ENCODE results near the gene ARID4A.
A peak's percentile ranks its signal among the peaks of the same experiment; 100 is the strongest.

Gene ARID4A

DNA sequence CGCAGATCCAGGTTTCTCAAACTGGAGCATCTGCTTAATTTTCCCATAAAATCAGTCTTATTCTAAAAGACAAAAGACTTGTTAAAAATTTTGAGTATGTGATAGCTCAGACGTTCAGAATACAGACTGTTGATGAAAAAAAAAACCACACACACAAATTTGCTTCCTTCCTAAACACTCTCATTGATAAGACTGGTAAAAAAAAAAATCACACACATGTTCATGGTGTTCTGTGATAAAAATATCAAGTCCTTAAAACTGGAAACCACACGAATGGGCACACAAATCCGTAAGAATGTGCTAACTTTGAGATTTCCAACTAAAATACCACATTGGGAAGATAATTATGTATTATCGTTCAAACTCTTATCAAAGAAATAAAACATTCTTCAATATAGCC, 6.7 kb upstream of the ARID4A start:
- no peak for DNase-seq (ENCODE audit: low spot score)
- in situ Hi-C loops (cut with MboI; ENCODE audit: low sequenced_read_pairs, unreplicated experiment): no loop called here
- TF ChIP-seq, protein P1, sequence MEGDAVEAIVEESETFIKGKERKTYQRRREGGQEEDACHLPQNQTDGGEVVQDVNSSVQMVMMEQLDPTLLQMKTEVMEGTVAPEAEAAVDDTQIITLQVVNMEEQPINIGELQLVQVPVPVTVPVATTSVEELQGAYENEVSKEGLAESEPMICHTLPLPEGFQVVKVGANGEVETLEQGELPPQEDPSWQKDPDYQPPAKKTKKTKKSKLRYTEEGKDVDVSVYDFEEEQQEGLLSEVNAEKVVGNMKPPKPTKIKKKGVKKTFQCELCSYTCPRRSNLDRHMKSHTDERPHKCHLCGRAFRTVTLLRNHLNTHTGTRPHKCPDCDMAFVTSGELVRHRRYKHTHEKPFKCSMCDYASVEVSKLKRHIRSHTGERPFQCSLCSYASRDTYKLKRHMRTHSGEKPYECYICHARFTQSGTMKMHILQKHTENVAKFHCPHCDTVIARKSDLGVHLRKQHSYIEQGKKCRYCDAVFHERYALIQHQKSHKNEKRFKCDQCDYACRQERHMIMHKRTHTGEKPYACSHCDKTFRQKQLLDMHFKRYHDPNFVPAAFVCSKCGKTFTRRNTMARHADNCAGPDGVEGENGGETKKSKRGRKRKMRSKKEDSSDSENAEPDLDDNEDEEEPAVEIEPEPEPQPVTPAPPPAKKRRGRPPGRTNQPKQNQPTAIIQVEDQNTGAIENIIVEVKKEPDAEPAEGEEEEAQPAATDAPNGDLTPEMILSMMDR (IDR thresholded peaks at IDR 0.05; ENCODE audit: borderline replicate concordance, control extremely low read depth, extremely low read depth, insufficient read depth, missing control alignments): no peak

DNA sequence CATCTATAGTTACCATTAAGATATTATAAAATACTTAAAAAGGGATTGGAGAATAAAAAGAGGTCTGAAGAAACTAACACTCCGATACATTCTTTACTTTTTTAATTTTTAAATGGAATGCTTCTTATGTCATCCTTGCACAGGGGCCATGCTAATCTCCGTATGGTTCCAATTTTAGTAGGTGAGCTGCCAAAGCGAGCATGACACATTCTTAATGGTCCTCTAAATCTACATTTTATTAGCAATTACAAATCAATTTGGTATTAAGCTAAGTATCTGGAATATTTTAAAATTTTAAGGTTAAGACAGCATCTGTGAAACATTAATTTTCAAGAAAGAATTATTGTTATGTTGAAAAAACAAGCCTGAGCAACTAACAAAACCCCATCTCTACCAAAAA, 6.2 kb upstream of the ARID4A start:
- in situ Hi-C loops (cut with MboI; ENCODE audit: low sequenced_read_pairs, unreplicated experiment): no loop called here
- TF ChIP-seq, protein P1 (IDR thresholded peaks at IDR 0.05; ENCODE audit: borderline replicate concordance, control extremely low read depth, extremely low read depth, insufficient read depth, missing control alignments): no peak
- DNase-seq (ENCODE audit: low spot score): no peak

DNA sequence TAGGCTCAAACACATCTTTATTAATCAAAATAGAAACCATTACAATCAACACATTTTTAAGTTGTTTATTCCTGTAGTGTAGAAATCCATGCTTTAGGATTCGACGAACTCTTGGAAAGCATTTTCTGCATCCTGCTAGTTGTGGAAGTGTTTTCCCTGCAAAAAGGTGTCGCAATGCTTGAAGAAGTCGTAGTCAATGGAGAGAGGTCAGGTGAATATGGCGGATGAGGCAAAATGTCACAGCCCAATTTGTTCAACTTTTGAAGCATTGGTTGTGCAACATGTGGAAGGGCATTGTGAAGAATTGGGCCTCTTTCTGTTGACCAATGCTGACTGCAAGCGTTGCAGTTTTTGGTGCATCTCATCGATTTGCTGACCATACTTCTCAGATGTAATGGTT, 4.2 kb upstream of the ARID4A start:
- in situ Hi-C loops (cut with MboI; ENCODE audit: low sequenced_read_pairs, unreplicated experiment): no loop called here
- no peak for DNase-seq (ENCODE audit: low spot score)
- TF ChIP-seq, protein P1 (IDR thresholded peaks at IDR 0.05; ENCODE audit: borderline replicate concordance, control extremely low read depth, extremely low read depth, insufficient read depth, missing control alignments): no peak

GRCh38 chr14:58296726-58297125, 1.6 kb upstream of the ARID4A start:
- in situ Hi-C loops (cut with MboI; ENCODE audit: low sequenced_read_pairs, unreplicated experiment): no loop called here
- TF ChIP-seq, protein P1 (IDR thresholded peaks at IDR 0.05; ENCODE audit: borderline replicate concordance, control extremely low read depth, extremely low read depth, insufficient read depth, missing control alignments): no peak
- DNase-seq (ENCODE audit: low spot score): no peak

DNA sequence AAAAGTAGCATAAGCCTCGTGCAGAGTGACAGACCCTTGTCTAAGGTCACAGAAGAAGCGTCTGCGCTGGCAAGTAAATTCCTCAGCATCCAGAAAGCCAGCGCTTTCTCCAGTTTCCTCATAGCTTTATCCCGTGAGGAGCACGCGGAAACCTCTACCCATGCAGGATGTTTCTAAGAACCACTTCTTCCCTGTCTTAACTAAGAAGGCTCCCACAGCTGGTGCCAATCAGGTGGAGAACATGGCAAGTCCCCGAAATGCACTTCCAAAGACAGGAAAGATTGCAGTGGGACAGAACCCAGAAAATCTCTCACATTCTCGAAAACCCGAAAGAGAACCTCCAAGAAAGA, 968 bp upstream of the ARID4A start:
- in situ Hi-C loops (cut with MboI; ENCODE audit: low sequenced_read_pairs, unreplicated experiment): no loop called here
- TF ChIP-seq, protein P1 (IDR thresholded peaks at IDR 0.05; ENCODE audit: borderline replicate concordance, control extremely low read depth, extremely low read depth, insufficient read depth, missing control alignments): no peak

DNA sequence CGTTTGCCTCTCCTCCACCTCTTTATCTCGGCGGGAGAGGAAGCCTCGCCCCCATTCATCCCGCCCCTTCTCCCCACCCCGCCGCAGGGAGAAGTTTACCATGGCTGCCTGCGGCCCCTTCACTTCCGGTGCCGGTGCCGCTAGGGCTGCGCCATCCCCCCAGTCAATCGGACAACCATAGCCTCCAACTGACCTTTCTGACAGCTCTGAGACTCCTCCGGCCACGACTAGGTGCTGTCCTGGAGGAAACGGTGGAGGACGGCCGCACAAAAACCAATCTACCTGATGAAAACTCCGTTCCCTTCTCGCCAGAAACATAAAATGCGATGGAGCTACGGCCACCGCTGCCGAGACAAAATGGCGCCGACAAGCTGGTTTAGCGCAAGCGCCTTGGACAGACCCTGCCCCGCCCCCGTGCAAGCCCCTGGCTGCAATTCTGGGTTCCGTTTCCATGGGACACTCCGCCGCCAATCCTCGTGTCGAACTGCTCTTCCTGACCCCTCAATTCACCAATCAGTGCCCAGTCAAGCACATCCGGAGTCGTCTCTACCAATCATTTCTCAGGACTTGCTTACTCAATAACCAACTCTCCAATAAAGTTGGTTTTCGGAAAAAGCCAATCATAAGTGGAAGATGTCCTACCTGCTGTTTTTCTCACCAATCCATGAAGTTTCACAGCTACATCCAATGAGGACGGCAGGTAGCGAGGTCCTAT, 436 bp upstream of the ARID4A start:
- TF ChIP-seq, protein P1 (IDR thresholded peaks at IDR 0.05; ENCODE audit: borderline replicate concordance, control extremely low read depth, extremely low read depth, insufficient read depth, missing control alignments): no peak
- in situ Hi-C loops (cut with MboI; ENCODE audit: low sequenced_read_pairs, unreplicated experiment): no loop called here
- DNase-seq (ENCODE audit: low spot score): peak; percentile 94

More for the DNA sequence above, 968 bp upstream of the ARID4A start:
- no peak for DNase-seq (ENCODE audit: low spot score)
